ENCODE data around the gene CFB.
"Not testable (repeated sequence)": the region's sequence is repeated elsewhere in the genome, so short reads cannot be mapped to it uniquely, and the experiment has no call there.

The CFB gene

GRCh38 chr6:31909298-31909697, 36.6 kb upstream of the CFB start:
- DNase-seq; in situ Hi-C loops (cut with MboI; ENCODE audit: low pct_unique_long_range_greater_than_20kb, low sequenced_read_pairs): not testable (repeated sequence)

GRCh38 chr6:31911826-31912585, 33.9 kb upstream of the CFB start:
- in situ Hi-C loops (cut with MboI; ENCODE audit: low pct_unique_long_range_greater_than_20kb, low sequenced_read_pairs) = no loop called here

GRCh38 chr6:31915351-31915750, 30.5 kb upstream of the CFB start:
- in situ Hi-C loops (cut with MboI; ENCODE audit: low pct_unique_long_range_greater_than_20kb, low sequenced_read_pairs) = no loop called here

More at GRCh38 chr6:31911826-31912585, 33.9 kb upstream of the CFB start:
- DNase-seq = no peak

GRCh38 chr6:31915756-31916155, 30.1 kb upstream of the CFB start:
- DNase-seq = no peak
- in situ Hi-C loops (cut with MboI; ENCODE audit: low pct_unique_long_range_greater_than_20kb, low sequenced_read_pairs) = no loop called here

More at GRCh38 chr6:31915351-31915750, 30.5 kb upstream of the CFB start:
- DNase-seq = no peak

- DNase-seq = no peak
- in situ Hi-C loops (cut with MboI; ENCODE audit: low pct_unique_long_range_greater_than_20kb, low sequenced_read_pairs) = no loop called here
Measured at GRCh38 chr6:31918069-31918720, 27.7 kb upstream of the CFB start.

- in situ Hi-C loops (cut with MboI; ENCODE audit: low pct_unique_long_range_greater_than_20kb, low sequenced_read_pairs) = no loop called here
- no peak for DNase-seq
Measured at GRCh38 chr6:31919624-31920303, 26.1 kb upstream of the CFB start.

GRCh38 chr6:31920811-31921210, 25.1 kb upstream of the CFB start:
- DNase-seq = no peak
- in situ Hi-C loops (cut with MboI; ENCODE audit: low pct_unique_long_range_greater_than_20kb, low sequenced_read_pairs) = no loop called here

GRCh38 chr6:31922942-31923341, 23.0 kb upstream of the CFB start:
- in situ Hi-C loops (cut with MboI; ENCODE audit: low pct_unique_long_range_greater_than_20kb, low sequenced_read_pairs) = no loop called here
- peak; percentile 39 for DNase-seq

GRCh38 chr6:31927242-31927862, 18.5 kb upstream of the CFB start, which contains the start of gene C2:
C2 (plus strand) TSS chr6:31927717; CDS start chr6:31927753, 36 bp downstream.
- in situ Hi-C loops (cut with MboI; ENCODE audit: low pct_unique_long_range_greater_than_20kb, low sequenced_read_pairs) = no loop called here

GRCh38 chr6:31927863-31928671, 17.8 kb upstream of the CFB start:
- in situ Hi-C loops (cut with MboI; ENCODE audit: low pct_unique_long_range_greater_than_20kb, low sequenced_read_pairs) = no loop called here
- DNase-seq = no peak

More at GRCh38 chr6:31927242-31927862, 18.5 kb upstream of the CFB start, which contains the start of gene C2:
- DNase-seq = no peak

GRCh38 chr6:31928672-31928939, 17.3 kb upstream of the CFB start:
- in situ Hi-C loops (cut with MboI; ENCODE audit: low pct_unique_long_range_greater_than_20kb, low sequenced_read_pairs) = no loop called here
- DNase-seq = no peak

GRCh38 chr6:31930962-31931361, 14.9 kb upstream of the CFB start:
- DNase-seq = no peak
- in situ Hi-C loops (cut with MboI; ENCODE audit: low pct_unique_long_range_greater_than_20kb, low sequenced_read_pairs) = no loop called here

GRCh38 chr6:31932137-31932536, 13.8 kb upstream of the CFB start:
- DNase-seq; in situ Hi-C loops (cut with MboI; ENCODE audit: low pct_unique_long_range_greater_than_20kb, low sequenced_read_pairs): not testable (repeated sequence)

GRCh38 chr6:31933537-31933936, 12.4 kb upstream of the CFB start:
- DNase-seq = no peak
- in situ Hi-C loops (cut with MboI; ENCODE audit: low pct_unique_long_range_greater_than_20kb, low sequenced_read_pairs) = no loop called here

GRCh38 chr6:31935021-31935420, 10.9 kb upstream of the CFB start:
- DNase-seq = no peak
- in situ Hi-C loops (cut with MboI; ENCODE audit: low pct_unique_long_range_greater_than_20kb, low sequenced_read_pairs) = no loop called here

- in situ Hi-C loops (cut with MboI; ENCODE audit: low pct_unique_long_range_greater_than_20kb, low sequenced_read_pairs) = no loop called here
Measured at GRCh38 chr6:31935823-31936222, 10.1 kb upstream of the CFB start.

GRCh38 chr6:31940256-31940664, 5.6 kb upstream of the CFB start:
- in situ Hi-C loops (cut with MboI; ENCODE audit: low pct_unique_long_range_greater_than_20kb, low sequenced_read_pairs) = no loop called here
- DNase-seq = no peak

More at GRCh38 chr6:31935823-31936222, 10.1 kb upstream of the CFB start:
- no peak for DNase-seq

- no peak for DNase-seq
- in situ Hi-C loops (cut with MboI; ENCODE audit: low pct_unique_long_range_greater_than_20kb, low sequenced_read_pairs) = no loop called here
Measured at GRCh38 chr6:31943742-31944141, 2.2 kb upstream of the CFB start.

- in situ Hi-C loops (cut with MboI; ENCODE audit: low pct_unique_long_range_greater_than_20kb, low sequenced_read_pairs) = no loop called here
- no peak for DNase-seq
Measured at GRCh38 chr6:31945154-31945506, 765 bp upstream of the CFB start.

Data from KBM-7 (cell line).